ENCODE data around the gene ALPG. TPM values are rescaled to one million over a fixed set of nuclear protein-coding genes. Genes with fewer than 3 reads are reported as not detected.

The ALPG gene
- total and polyA plus RNA-seq, 2 of the 4 experiments (the other 2 are of a cell fraction): not detected

- intact Hi-C loops (cut with micrococcal nuclease) (no loop called here), in situ Hi-C loops (cut with MboI; ENCODE audit: low sequenced_read_pairs) (no loop called here), dilution Hi-C loops (cut with HindIII; ENCODE audit: low sequenced_read_pairs, unreplicated experiment) (no loop called here)
- Histone ChIP-seq H3K18ac (ENCODE audit: low read depth, low read length) (no peak overlapping the region), H2BK120ac (ENCODE audit: low read depth, low read length) (no peak overlapping the region), H3K4me2 (ENCODE audit: low read depth, low read length) (no peak overlapping the region), H4K5ac (ENCODE audit: low read depth, low read length) (no peak overlapping the region), H3K79me1 (ENCODE audit: low read depth in 1 of 2, low read length in 2 of 2) (no peaks in the 10 kb centered on the region), H2BK20ac (ENCODE audit: low read depth, low read length) (no peak overlapping the region), H3K4me3 (ENCODE audit: insufficient read depth, low read depth, low read length) (no peak overlapping the region), H3K36me3 (ENCODE audit: control insufficient read depth, insufficient read depth, low read length) (no peaks in the 10 kb centered on the region), H3K56ac (ENCODE audit: extremely low read depth, insufficient read depth, low read length) (no peak overlapping the region), H3K4ac (ENCODE audit: low read depth, low read length) (no peak overlapping the region), H3K9me3 (ENCODE audit: control insufficient read depth, insufficient read depth, low read length) (no peaks in the 10 kb centered on the region), H3K4me1 (ENCODE audit: control insufficient read depth, insufficient read depth, low read length) (no peaks in the 10 kb centered on the region), H4K8ac (ENCODE audit: low read depth in 2 of 2, low read length in 2 of 2) (no peak overlapping the region), H3K27me3 (ENCODE audit: control insufficient read depth, insufficient read depth, low read length) (peaks cover 8% of the 10 kb centered on the region), H2BK15ac (ENCODE audit: low read depth, low read length) (no peak overlapping the region), H2AK5ac (ENCODE audit: low read depth, low read length) (no peak overlapping the region), H2BK5ac (ENCODE audit: low read depth, low read length, poor library complexity, severe bottlenecking) (no peak overlapping the region), H3K23ac (ENCODE audit: low read depth, low read length) (no peak overlapping the region), H3K27ac (ENCODE audit: insufficient read depth, low read length) (no peak overlapping the region), H3K9ac (ENCODE audit: low read depth, low read length) (no peak overlapping the region), H2AFZ (replicated peaks; ENCODE audit: low read length, poor library complexity) (no peak overlapping the region), H2AK9ac (replicated peaks; ENCODE audit: low read depth, low read length, poor library complexity) (no peak overlapping the region), H3K14ac (replicated peaks; ENCODE audit: low read depth, low read length) (no peak overlapping the region), H3K9me1 (ENCODE audit: insufficient read depth, low read length) (no peaks in the 10 kb centered on the region), H4K91ac (ENCODE audit: insufficient read depth, low read depth, low read length) (no peak overlapping the region), H4K20me1 (ENCODE audit: insufficient read depth, low read length) (no peaks in the 10 kb centered on the region)
- ChIA-PET CTCF (interaction anchor here (1.6 kb wide), 1 partner anchor 10 kb away, joined by 3 read pairs; no protein-coding TSS in a partner anchor), POLR2A (ENCODE audit: unreplicated experiment) (no interaction called here)
- no TSS peak for BruUV-seq (replicated peaks)
- DNase-seq: no peak
- no peak for TF ChIP-seq CEBPB (IDR thresholded peaks at IDR 0.05; ENCODE audit: low read depth, low read length)
- no peak for TF ChIP-seq MAZ (IDR thresholded peaks at IDR 0.05; ENCODE audit: borderline replicate concordance, low read depth, low read length)
- TF ChIP-seq CHD1 (IDR thresholded peaks at IDR 0.05; ENCODE audit: low read depth, low read length): no peak
- TF ChIP-seq BHLHE40 (IDR thresholded peaks at IDR 0.05; ENCODE audit: low read depth, low read length): no peak
- no peak for TF ChIP-seq ELK1 (IDR thresholded peaks at IDR 0.05; ENCODE audit: borderline replicate concordance, low read depth, low read length)
- no peak for TF ChIP-seq RAD21 (IDR thresholded peaks at IDR 0.05; ENCODE audit: low read length)
- no peak for TF ChIP-seq SMC3 (IDR thresholded peaks at IDR 0.05; ENCODE audit: low read depth, low read length)
- no peak for TF ChIP-seq RCOR1 (IDR thresholded peaks at IDR 0.05; ENCODE audit: insufficient replicate concordance, low read length)
- TF ChIP-seq RFX5 (IDR thresholded peaks at IDR 0.05; ENCODE audit: low read depth, low read length): no peak
- no peak for TF ChIP-seq MAFK (IDR thresholded peaks at IDR 0.05; ENCODE audit: low read depth, low read length)
- TF ChIP-seq FOS (IDR thresholded peaks at IDR 0.05; ENCODE audit: low read depth, low read length): no peak
- TF ChIP-seq, protein P1, sequence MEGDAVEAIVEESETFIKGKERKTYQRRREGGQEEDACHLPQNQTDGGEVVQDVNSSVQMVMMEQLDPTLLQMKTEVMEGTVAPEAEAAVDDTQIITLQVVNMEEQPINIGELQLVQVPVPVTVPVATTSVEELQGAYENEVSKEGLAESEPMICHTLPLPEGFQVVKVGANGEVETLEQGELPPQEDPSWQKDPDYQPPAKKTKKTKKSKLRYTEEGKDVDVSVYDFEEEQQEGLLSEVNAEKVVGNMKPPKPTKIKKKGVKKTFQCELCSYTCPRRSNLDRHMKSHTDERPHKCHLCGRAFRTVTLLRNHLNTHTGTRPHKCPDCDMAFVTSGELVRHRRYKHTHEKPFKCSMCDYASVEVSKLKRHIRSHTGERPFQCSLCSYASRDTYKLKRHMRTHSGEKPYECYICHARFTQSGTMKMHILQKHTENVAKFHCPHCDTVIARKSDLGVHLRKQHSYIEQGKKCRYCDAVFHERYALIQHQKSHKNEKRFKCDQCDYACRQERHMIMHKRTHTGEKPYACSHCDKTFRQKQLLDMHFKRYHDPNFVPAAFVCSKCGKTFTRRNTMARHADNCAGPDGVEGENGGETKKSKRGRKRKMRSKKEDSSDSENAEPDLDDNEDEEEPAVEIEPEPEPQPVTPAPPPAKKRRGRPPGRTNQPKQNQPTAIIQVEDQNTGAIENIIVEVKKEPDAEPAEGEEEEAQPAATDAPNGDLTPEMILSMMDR (conservative IDR thresholded peaks at IDR 0.05; ENCODE audit: low read depth, low read length): no peak
- WGBS, 2 experiments (ENCODE audit: extremely low coverage in 2 of 2, insufficient read length in 1 of 2): 78% methylated on average over 1 of the region's 3 CpGs; no CpG with 5 or more reads in 1 of the 2 experiments
- ATAC-seq (ENCODE audit: low read depth): no peak
Measured at GRCh38 chr2:232402518-232402917, 4.1 kb upstream of the ALPG start.
